ENCODE results near the gene TUBB.
"Not testable (repeated sequence)": the region's sequence is repeated elsewhere in the genome, so short reads cannot be mapped to it uniquely, and the experiment has no call there.

The TUBB gene

GRCh38 chr6:30759575-30760239 lies 39.6 kb downstream of the TUBB start:
- DNase-seq (ENCODE audit: low read depth in 2 of 2), result peak; percentile 92

- no peak for DNase-seq (ENCODE audit: low read depth in 2 of 2)
These were observed 40.4 kb downstream of the TUBB start for GRCh38 chr6:30760549-30760948.

- no peak for DNase-seq (ENCODE audit: low read depth in 2 of 2)
These were observed 41.8 kb downstream of the TUBB start for GRCh38 chr6:30761791-30762429.

- no peak for DNase-seq (ENCODE audit: low read depth in 2 of 2)
These were observed 43.0 kb downstream of the TUBB start for GRCh38 chr6:30763155-30763617.

- no peak for DNase-seq (ENCODE audit: low read depth in 2 of 2)
These were observed 43.7 kb downstream of the TUBB start for GRCh38 chr6:30763618-30764489.

- DNase-seq (ENCODE audit: low read depth in 2 of 2), result not testable (repeated sequence)
These were observed 44.4 kb downstream of the TUBB start for GRCh38 chr6:30764490-30765043.

- not testable (repeated sequence) for DNase-seq (ENCODE audit: low read depth in 2 of 2)
These were observed 45.3 kb downstream of the TUBB start for GRCh38 chr6:30765495-30765894.

- DNase-seq (ENCODE audit: low read depth in 2 of 2), result no peak
These were observed 46.5 kb downstream of the TUBB start for GRCh38 chr6:30766461-30767157.

- DNase-seq (ENCODE audit: low read depth in 2 of 2), result no peak
These were observed 47.2 kb downstream of the TUBB start for GRCh38 chr6:30767158-30767943.

GRCh38 chr6:30767944-30768301 lies 47.8 kb downstream of the TUBB start:
- DNase-seq (ENCODE audit: low read depth in 2 of 2), result no peak

- DNase-seq (ENCODE audit: low read depth in 2 of 2), result no peak
These were observed 48.5 kb downstream of the TUBB start for GRCh38 chr6:30768634-30769087.

- DNase-seq (ENCODE audit: low read depth in 2 of 2), result peak; percentile 85 to 89
These were observed 49.1 kb downstream of the TUBB start for GRCh38 chr6:30769088-30769852.

- DNase-seq (ENCODE audit: low read depth in 2 of 2), result no peak
These were observed 49.8 kb downstream of the TUBB start for GRCh38 chr6:30769853-30770524.

- DNase-seq (ENCODE audit: low read depth in 2 of 2), result no peak
These were observed 50.4 kb downstream of the TUBB start for GRCh38 chr6:30770592-30770991.

- no peak for DNase-seq (ENCODE audit: low read depth in 2 of 2)
These were observed 54.5 kb downstream of the TUBB start for GRCh38 chr6:30774701-30775100.
